Measurements from ENCODE around the gene TMTC4.

DNA sequence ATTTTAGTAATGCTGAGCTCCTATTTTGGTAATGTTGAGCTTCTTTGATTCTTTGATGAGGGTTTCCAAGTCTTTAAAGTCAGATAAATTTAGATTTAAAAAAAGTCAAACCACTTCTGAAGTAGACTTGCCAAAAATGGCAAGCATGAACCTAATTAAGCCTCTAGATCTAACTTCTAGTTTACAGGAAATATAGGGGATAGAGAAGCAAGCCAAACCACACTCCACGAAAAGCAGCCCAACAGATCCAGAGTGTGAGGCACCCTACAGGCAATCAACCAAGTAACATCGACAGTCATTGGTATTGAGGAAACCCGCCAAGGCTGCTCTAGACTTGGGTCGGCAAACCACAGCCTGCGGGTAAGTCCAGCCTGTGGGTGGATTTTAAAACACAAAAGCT, 89.7 kb downstream of the TMTC4 start:
- TF ChIP-seq, protein P1, sequence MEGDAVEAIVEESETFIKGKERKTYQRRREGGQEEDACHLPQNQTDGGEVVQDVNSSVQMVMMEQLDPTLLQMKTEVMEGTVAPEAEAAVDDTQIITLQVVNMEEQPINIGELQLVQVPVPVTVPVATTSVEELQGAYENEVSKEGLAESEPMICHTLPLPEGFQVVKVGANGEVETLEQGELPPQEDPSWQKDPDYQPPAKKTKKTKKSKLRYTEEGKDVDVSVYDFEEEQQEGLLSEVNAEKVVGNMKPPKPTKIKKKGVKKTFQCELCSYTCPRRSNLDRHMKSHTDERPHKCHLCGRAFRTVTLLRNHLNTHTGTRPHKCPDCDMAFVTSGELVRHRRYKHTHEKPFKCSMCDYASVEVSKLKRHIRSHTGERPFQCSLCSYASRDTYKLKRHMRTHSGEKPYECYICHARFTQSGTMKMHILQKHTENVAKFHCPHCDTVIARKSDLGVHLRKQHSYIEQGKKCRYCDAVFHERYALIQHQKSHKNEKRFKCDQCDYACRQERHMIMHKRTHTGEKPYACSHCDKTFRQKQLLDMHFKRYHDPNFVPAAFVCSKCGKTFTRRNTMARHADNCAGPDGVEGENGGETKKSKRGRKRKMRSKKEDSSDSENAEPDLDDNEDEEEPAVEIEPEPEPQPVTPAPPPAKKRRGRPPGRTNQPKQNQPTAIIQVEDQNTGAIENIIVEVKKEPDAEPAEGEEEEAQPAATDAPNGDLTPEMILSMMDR (IDR thresholded peaks at IDR 0.05) = no peak
- no peak for TF ChIP-seq POLR2A (IDR thresholded peaks at IDR 0.05)
